ENCODE data around the gene CIAPIN1. TPM values are rescaled to one million over a fixed set of nuclear protein-coding genes. Genes with fewer than 3 reads are reported as not detected.

Gene CIAPIN1
- polyA plus RNA-seq, 1 of the 3 experiments (the other 2 are of a cell fraction), result 43.6 TPM

- WGBS (ENCODE audit: low lambda C conversion rate), result 76% methylated on average over 7 of the region's 7 CpGs
- Histone ChIP-seq H3K4me1 (ENCODE audit: control insufficient read depth in 1 of 2, insufficient read depth in 2 of 2, low read depth in 1 of 2, low read length in 1 of 2) (peaks cover 2 to 8% of the 10 kb centered on the region in 2 experiments; a peak in 3 of 4 replicates), H3K9me2 (no peaks in the 10 kb centered on the region), H3K27me3 (ENCODE audit: insufficient read depth) (no peaks in the 10 kb centered on the region), H3K27ac (ENCODE audit: low read depth in 2 of 2, low read length in 1 of 2) (no peak overlapping the region), H3K4me2 (no peak overlapping the region), H3K36me3 (replicated peaks in 1 of 2; ENCODE audit: control insufficient read depth in 1 of 2, insufficient read depth in 2 of 2, low read length in 1 of 2) (no peaks in the 10 kb centered on the region), H4K20me1 (ENCODE audit: insufficient read depth) (no peaks in the 10 kb centered on the region), H3K9ac (no peak overlapping the region), H3K9me3 (no peaks in the 10 kb centered on the region), H3K4me3 (ENCODE audit: low read depth in 2 of 2, low read length in 1 of 2) (no peak overlapping the region), H3K79me2 (ENCODE audit: insufficient read depth) (no peaks in the 10 kb centered on the region), H2AFZ (ENCODE audit: low read depth) (no peak overlapping the region), H3F3A (replicated peaks; ENCODE audit: insufficient read depth) (no peaks in the 10 kb centered on the region)
- CTCF ChIA-PET, result interaction anchor here (1.1 kb wide), 1 partner anchor 28 kb away, joined by 3 read pairs; no protein-coding TSS in a partner anchor
- TF ChIP-seq IRF3 (IDR thresholded peaks at IDR 0.05; ENCODE audit: low read depth, low read length) (no peak), ELF1 (IDR thresholded peaks at IDR 0.05) (no peak), GABPA (IDR thresholded peaks at IDR 0.05; ENCODE audit: low read depth) (no peak), MAX (IDR thresholded peaks at IDR 0.05; ENCODE audit: low read depth) (no peak), MEF2A (IDR thresholded peaks at IDR 0.05; ENCODE audit: borderline replicate concordance, low read depth) (no peak), USF2 (IDR thresholded peaks at IDR 0.05; ENCODE audit: borderline replicate concordance, low read depth, low read length) (no peak), MXI1 (IDR thresholded peaks at IDR 0.05; ENCODE audit: low read depth, low read length) (no peak), EP300 (IDR thresholded peaks at IDR 0.05; ENCODE audit: borderline replicate concordance in 1 of 2, low read depth in 1 of 2, low read length in 1 of 2) (no peak)
- TF ChIP-seq, protein P1, sequence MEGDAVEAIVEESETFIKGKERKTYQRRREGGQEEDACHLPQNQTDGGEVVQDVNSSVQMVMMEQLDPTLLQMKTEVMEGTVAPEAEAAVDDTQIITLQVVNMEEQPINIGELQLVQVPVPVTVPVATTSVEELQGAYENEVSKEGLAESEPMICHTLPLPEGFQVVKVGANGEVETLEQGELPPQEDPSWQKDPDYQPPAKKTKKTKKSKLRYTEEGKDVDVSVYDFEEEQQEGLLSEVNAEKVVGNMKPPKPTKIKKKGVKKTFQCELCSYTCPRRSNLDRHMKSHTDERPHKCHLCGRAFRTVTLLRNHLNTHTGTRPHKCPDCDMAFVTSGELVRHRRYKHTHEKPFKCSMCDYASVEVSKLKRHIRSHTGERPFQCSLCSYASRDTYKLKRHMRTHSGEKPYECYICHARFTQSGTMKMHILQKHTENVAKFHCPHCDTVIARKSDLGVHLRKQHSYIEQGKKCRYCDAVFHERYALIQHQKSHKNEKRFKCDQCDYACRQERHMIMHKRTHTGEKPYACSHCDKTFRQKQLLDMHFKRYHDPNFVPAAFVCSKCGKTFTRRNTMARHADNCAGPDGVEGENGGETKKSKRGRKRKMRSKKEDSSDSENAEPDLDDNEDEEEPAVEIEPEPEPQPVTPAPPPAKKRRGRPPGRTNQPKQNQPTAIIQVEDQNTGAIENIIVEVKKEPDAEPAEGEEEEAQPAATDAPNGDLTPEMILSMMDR (IDR thresholded peaks at IDR 0.05), result no peak
- TF ChIP-seq, protein P2, sequence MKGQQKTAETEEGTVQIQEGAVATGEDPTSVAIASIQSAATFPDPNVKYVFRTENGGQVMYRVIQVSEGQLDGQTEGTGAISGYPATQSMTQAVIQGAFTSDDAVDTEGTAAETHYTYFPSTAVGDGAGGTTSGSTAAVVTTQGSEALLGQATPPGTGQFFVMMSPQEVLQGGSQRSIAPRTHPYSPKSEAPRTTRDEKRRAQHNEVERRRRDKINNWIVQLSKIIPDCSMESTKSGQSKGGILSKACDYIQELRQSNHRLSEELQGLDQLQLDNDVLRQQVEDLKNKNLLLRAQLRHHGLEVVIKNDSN (IDR thresholded peaks at IDR 0.05; ENCODE audit: borderline replicate concordance, low read depth), result no peak
- TF ChIP-seq, protein P3, sequence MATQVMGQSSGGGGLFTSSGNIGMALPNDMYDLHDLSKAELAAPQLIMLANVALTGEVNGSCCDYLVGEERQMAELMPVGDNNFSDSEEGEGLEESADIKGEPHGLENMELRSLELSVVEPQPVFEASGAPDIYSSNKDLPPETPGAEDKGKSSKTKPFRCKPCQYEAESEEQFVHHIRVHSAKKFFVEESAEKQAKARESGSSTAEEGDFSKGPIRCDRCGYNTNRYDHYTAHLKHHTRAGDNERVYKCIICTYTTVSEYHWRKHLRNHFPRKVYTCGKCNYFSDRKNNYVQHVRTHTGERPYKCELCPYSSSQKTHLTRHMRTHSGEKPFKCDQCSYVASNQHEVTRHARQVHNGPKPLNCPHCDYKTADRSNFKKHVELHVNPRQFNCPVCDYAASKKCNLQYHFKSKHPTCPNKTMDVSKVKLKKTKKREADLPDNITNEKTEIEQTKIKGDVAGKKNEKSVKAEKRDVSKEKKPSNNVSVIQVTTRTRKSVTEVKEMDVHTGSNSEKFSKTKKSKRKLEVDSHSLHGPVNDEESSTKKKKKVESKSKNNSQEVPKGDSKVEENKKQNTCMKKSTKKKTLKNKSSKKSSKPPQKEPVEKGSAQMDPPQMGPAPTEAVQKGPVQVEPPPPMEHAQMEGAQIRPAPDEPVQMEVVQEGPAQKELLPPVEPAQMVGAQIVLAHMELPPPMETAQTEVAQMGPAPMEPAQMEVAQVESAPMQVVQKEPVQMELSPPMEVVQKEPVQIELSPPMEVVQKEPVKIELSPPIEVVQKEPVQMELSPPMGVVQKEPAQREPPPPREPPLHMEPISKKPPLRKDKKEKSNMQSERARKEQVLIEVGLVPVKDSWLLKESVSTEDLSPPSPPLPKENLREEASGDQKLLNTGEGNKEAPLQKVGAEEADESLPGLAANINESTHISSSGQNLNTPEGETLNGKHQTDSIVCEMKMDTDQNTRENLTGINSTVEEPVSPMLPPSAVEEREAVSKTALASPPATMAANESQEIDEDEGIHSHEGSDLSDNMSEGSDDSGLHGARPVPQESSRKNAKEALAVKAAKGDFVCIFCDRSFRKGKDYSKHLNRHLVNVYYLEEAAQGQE (IDR thresholded peaks at IDR 0.05; ENCODE audit: low read depth, low read length), result no peak
- DNase-seq, result no peak
- POLR2A ChIA-PET, result no interaction called here
Measured at GRCh38 chr16:57388359-57389086, 58.7 kb downstream of the CIAPIN1 start.
